Testis (tissue), 3 donors: ENCODE data around the gene NOL11. TPM values are rescaled to one million over a fixed set of nuclear protein-coding genes. Genes with fewer than 3 reads are reported as not detected.

ENCODE experiments used
- DNase-seq: peaks from one replicate; pipeline ENCODE4 v3.0.0-alpha.2; 2019
- H3K27ac ChIP-seq, 2 donors: fragments of 200-600 bp; sonication (generic); one replicate each; pipeline ENCODE4 v1.5.1; 2019
- H3K27me3 ChIP-seq: fragments of 200-600 bp; sonication (generic); one replicate; pipeline ENCODE4 v1.5.1; 2019
- H3K36me3 ChIP-seq: fragments of 200-600 bp; sonication (generic); one replicate; pipeline ENCODE4 v1.5.1; 2017; ENCODE audit warnings: low read depth; ENCODE audit errors: missing control alignments
- H3K4me1 ChIP-seq: fragments of 200-600 bp; sonication (generic); one replicate; pipeline ENCODE4 v1.5.1; 2019
- H3K4me3 ChIP-seq, 2 donors: fragments of 200-600 bp; sonication (generic); one replicate each; pipeline ENCODE4 v1.5.1; 2017 to 2019
- H3K9me3 ChIP-seq: fragments of 200-600 bp; sonication (generic); one replicate; pipeline ENCODE4 v1.5.1; 2017
- CTCF ChIP-seq, 3 experiments: fragments of 450-650 bp in 2 of 3; fragments of 200-600 bp in 1 of 3; sonication (generic) in 1 of 3; IDR thresholded peaks; one replicate each; pipeline ENCODE4 v1.5.1; 2016 to 2019; ENCODE audit warnings: antibody characterized with exemption in 3 of 3, mild to moderate bottlenecking in 2 of 3, moderate library complexity in 1 of 3
- POLR2A ChIP-seq: fragments of 450-650 bp; IDR thresholded peaks from one replicate; pipeline ENCODE4 v1.6.1; 2017; ENCODE audit warnings: antibody characterized with exemption, mild to moderate bottlenecking, moderate library complexity
- WGBS, 2 donors: methylation state at CpG; one replicate each; pipeline ENCODE4 v1.1.5; 2018; 5-methylcytosine and 5-hydroxymethylcytosine counted together
- intact Hi-C: fragments of 100-400 bp; cut with DNase I; formaldehyde crosslinking; loops from one replicate; pipeline ENCODE4 v1.15.1; 2023; ENCODE audit warnings: low total_unique reads
- polyA plus RNA-seq: library from polyadenylated mRNA; stranded (reverse); fragments of 350-450 nt; fragmentation: Illumina TruSeq; extraction: RNeasy Lipid Tissue Mini Kit (QIAGEN cat#74804); gene quantifications from one replicate; pipeline ENCODE4 v1.2.3, GENCODE V29; 2014; ENCODE audit warnings: low read depth, low replicate concordance; ENCODE audit not compliant: insufficient read depth
- total RNA-seq, 2 donors: library from RNA; depleted of rRNA; stranded (reverse); fragments of >200 nt; gene quantifications; one replicate each; pipeline ENCODE4 v1.2.3, GENCODE V29; 2016

Gene NOL11
- total and polyA plus RNA-seq, 3 donors from 2014 or later: 20.5 to 35.6 (median 31.4) TPM

- no peak overlapping the region for H3K27ac ChIP-seq
- TF ChIP-seq CTCF (IDR thresholded peaks at IDR 0.05) (no peak), POLR2A (no peak)
- intact Hi-C loops: no loop called here
- H3K4me3 ChIP-seq: no peak overlapping the region
- no peaks in the 10 kb centered on the region for H3K9me3 ChIP-seq
- H3K36me3 ChIP-seq: no peaks in the 10 kb centered on the region
- H3K27me3 ChIP-seq: no peaks in the 10 kb centered on the region
- no peak for DNase-seq
- 95 to 97% methylated on average over 3 to 4 of the region's 4 CpGs for WGBS, 2 donors
- peaks cover 9% of the 10 kb centered on the region for H3K4me1 ChIP-seq
Observed at GRCh38 chr17:67712375-67712774, 5.4 kb upstream of the NOL11 start.

- no peaks in the 10 kb centered on the region for H3K36me3 ChIP-seq
- H3K4me3 ChIP-seq: no peak overlapping the region
- TF ChIP-seq POLR2A (no peak), CTCF (IDR thresholded peaks at IDR 0.05) (no peak)
- intact Hi-C loops: no loop called here
- no peaks in the 10 kb centered on the region for H3K9me3 ChIP-seq
- WGBS, 2 donors: 96 to 98% methylated on average over 3 of the region's 3 CpGs
- H3K27ac ChIP-seq: no peak overlapping the region
- H3K27me3 ChIP-seq: no peaks in the 10 kb centered on the region
- DNase-seq: no peak
- peaks cover 9% of the 10 kb centered on the region for H3K4me1 ChIP-seq
Observed at GRCh38 chr17:67713169-67713568, 4.6 kb upstream of the NOL11 start.

GRCh38 chr17:67716405-67716798 lies 1.3 kb upstream of the NOL11 start:
- H3K27ac ChIP-seq: peak overlapping the region in 1 of 2 donors; percentile 65
- H3K4me3 ChIP-seq: no peak overlapping the region
- no peak for TF ChIP-seq POLR2A
- no peak for TF ChIP-seq CTCF (IDR thresholded peaks at IDR 0.05)
- DNase-seq: peak; percentile 18
- intact Hi-C loops: no loop called here
- WGBS, 2 donors: 42 to 51% methylated on average over 6 of the region's 6 CpGs
- no peaks in the 10 kb centered on the region for H3K36me3 ChIP-seq
- H3K27me3 ChIP-seq: no peaks in the 10 kb centered on the region
- peaks cover 18% of the 10 kb centered on the region for H3K4me1 ChIP-seq
- H3K9me3 ChIP-seq: no peaks in the 10 kb centered on the region

GRCh38 chr17:67717192-67717623 lies 528 bp upstream of the NOL11 start:
- Histone ChIP-seq H3K4me1 (peaks cover 18% of the 10 kb centered on the region), H3K27ac (peak overlapping the region; percentile 65 to 93), H3K9me3 (no peaks in the 10 kb centered on the region), H3K4me3 (peak overlapping the region; percentile 81 to 85), H3K36me3 (no peaks in the 10 kb centered on the region), H3K27me3 (no peaks in the 10 kb centered on the region)
- no peak for DNase-seq
- intact Hi-C loops: no loop called here
- TF ChIP-seq POLR2A: no peak
- no peak for TF ChIP-seq CTCF (IDR thresholded peaks at IDR 0.05)
- 0 to 2% methylated on average over 5 of the region's 5 CpGs for WGBS, 2 donors

- WGBS, 2 donors: 0 to 1% methylated on average over 16 of the region's 16 CpGs
- no peaks in the 10 kb centered on the region for H3K9me3 ChIP-seq
- peaks cover 18% of the 10 kb centered on the region for H3K4me1 ChIP-seq
- H3K27me3 ChIP-seq: no peaks in the 10 kb centered on the region
- DNase-seq: no peak
- intact Hi-C loops: no loop called here
- peak overlapping the region; percentile 65 to 93 for H3K27ac ChIP-seq
- peak overlapping the region; percentile 81 to 85 for H3K4me3 ChIP-seq
- TF ChIP-seq CTCF (IDR thresholded peaks at IDR 0.05) (no peak), POLR2A (no peak)
- H3K36me3 ChIP-seq: no peaks in the 10 kb centered on the region
Observed at GRCh38 chr17:67718325-67718941, 697 bp downstream of the NOL11 start.
